ENCODE data around the gene KRTAP10-2.

GRCh38 chr21:44579833-44580144, 28.5 kb upstream of the KRTAP10-2 start:
- TF ChIP-seq CTCF (IDR thresholded peaks at IDR 0.05): no peak
- TF ChIP-seq POLR2A (IDR thresholded peaks at IDR 0.05): no peak

All from Peyer's patch (tissue), 4 donors.